Mucosa of descending colon (tissue), 3 donors: ENCODE results near the gene CCDC78. TPM values are rescaled to one million over a fixed set of nuclear protein-coding genes. Genes with fewer than 3 reads are reported as not detected.
A peak's percentile ranks its signal among the peaks of the same experiment; 100 is the strongest.

Experiments
- ATAC-seq: fragments of 200-7000 bp; cut with Tn5 transposase; one replicate; pipeline ENCODE4 v1.9.1; 2020; ENCODE audit warnings: mild to moderate bottlenecking, moderate library complexity
- DNase-seq, 3 donors: peaks; one replicate each; pipeline ENCODE4 v3.0.0-alpha.2; 2020
- H3K36me3 ChIP-seq: fragments of 200-600 bp; one replicate; pipeline ENCODE4 v1.8.0; 2021; ENCODE audit warnings: low read depth, mild to moderate bottlenecking
- H3K4me1 ChIP-seq: fragments of 200-600 bp; one replicate; pipeline ENCODE4 v1.8.0; 2021; ENCODE audit warnings: low read depth, mild to moderate bottlenecking
- H3K4me3 ChIP-seq: fragments of 200-600 bp; one replicate; pipeline ENCODE4 v1.8.0; 2021; ENCODE audit warnings: mild to moderate bottlenecking
- H3K9me3 ChIP-seq: fragments of 200-600 bp; one replicate; pipeline ENCODE4 v1.8.0; 2021; ENCODE audit warnings: mild to moderate bottlenecking
- CTCF ChIP-seq: fragments of 200-600 bp; IDR thresholded peaks from one replicate; pipeline ENCODE4 v1.8.0; 2022; ENCODE audit warnings: antibody characterized with exemption, mild to moderate bottlenecking
- intact Hi-C, 2 donors: fragments of 100-400 bp; cut with DNase I in 1 of 2; cut with micrococcal nuclease in 1 of 2; formaldehyde crosslinking; loops; one replicate each; pipeline versions ENCODE4 v1.11.0 to v1.11.1; 2022; cut with DNase I, micrococcal nuclease
- total RNA-seq, 3 donors: library from RNA; stranded (reverse); fragmentation: NEBNext Ultra II Directional in 2 of 3; extraction: Animal tissue kit (Norgen Biotek cat#: 25700) in 2 of 3; gene quantifications; one replicate each; pipeline versions ENCODE4 v1.2.1 to v1.2.4, GENCODE V29; 2021 to 2023
- donor health status: DM: no; HTN: no; CAD: no; lungs with moderate emphysema.
- donor health status: DM: no; HTN: no; CAD: no.
- donor health status: DM: no; HTN: yes; CAD: no.

Gene CCDC78
- total RNA-seq, 3 donors from 2014 or later, result 0.47 to 0.96 (median 0.80) TPM

GRCh38 chr16:724188-725040 lies 1.8 kb downstream of the CCDC78 start:
- Histone ChIP-seq H3K4me3 (no peak overlapping the region), H3K36me3 (no peaks in the 10 kb centered on the region), H3K4me1 (peaks cover 40% of the 10 kb centered on the region), H3K9me3 (no peaks in the 10 kb centered on the region)
- no peak for TF ChIP-seq CTCF
- DNase-seq (no peak), ATAC-seq (no peak)
- intact Hi-C loops, result no loop called here

- H3K4me1 ChIP-seq, result peaks cover 47% of the 10 kb centered on the region
Observed at GRCh38 chr16:723695-724094, 2.5 kb downstream of the CCDC78 start.

GRCh38 chr16:722835-723633 lies 3.2 kb downstream of the CCDC78 start:
- H3K4me1 ChIP-seq, result peaks cover 49% of the 10 kb centered on the region
- ATAC-seq (no peak), DNase-seq (no peak)
- H3K9me3 ChIP-seq, result no peaks in the 10 kb centered on the region
- H3K36me3 ChIP-seq, result no peaks in the 10 kb centered on the region
- TF ChIP-seq CTCF, result no peak
- H3K4me3 ChIP-seq, result no peak overlapping the region
- intact Hi-C loops, result no loop called here

More at GRCh38 chr16:723695-724094, 2.5 kb downstream of the CCDC78 start:
- no peak overlapping the region for H3K4me3 ChIP-seq
- no peaks in the 10 kb centered on the region for H3K9me3 ChIP-seq
- H3K36me3 ChIP-seq, result no peaks in the 10 kb centered on the region
- intact Hi-C loops, result no loop called here
- DNase-seq (no peak), ATAC-seq (no peak)
- no peak for TF ChIP-seq CTCF

GRCh38 chr16:721765-722540 lies 4.3 kb downstream of the CCDC78 start:
- H3K4me1 ChIP-seq, result peaks cover 44% of the 10 kb centered on the region
- intact Hi-C loops, result no loop called here
- no peaks in the 10 kb centered on the region for H3K36me3 ChIP-seq
- no peak for TF ChIP-seq CTCF
- H3K4me3 ChIP-seq, result no peak overlapping the region
- H3K9me3 ChIP-seq, result no peaks in the 10 kb centered on the region
- ATAC-seq (no peak), DNase-seq (peak in 1 of 3 donors; percentile 68)

- DNase-seq, result peak; percentile 88 to 93 (median 92)
- TF ChIP-seq CTCF, result no peak
- peak within 1 kb of the TSS; percentile 41 for H3K4me3 ChIP-seq
- H3K4me1 ChIP-seq, result peaks cover 44% of the 10 kb centered on the region
- no peaks in the 10 kb centered on the region for H3K36me3 ChIP-seq
- H3K9me3 ChIP-seq, result no peaks in the 10 kb centered on the region
- intact Hi-C loops, result no loop called here
- peak; percentile 85 for ATAC-seq
Observed at GRCh38 chr16:720990-721764, 5.1 kb downstream of the CCDC78 start, which contains the start of gene ANTKMT. Gene ANTKMT, plus strand, starts transcription at chr16:721146. Its CDS starts 129 bp downstream, at chr16:721275.
